ENCODE data around the gene SIT1. TPM values are rescaled to one million over a fixed set of nuclear protein-coding genes. Genes with fewer than 3 reads are reported as not detected.

SIT1 gene
- total RNA-seq, 6 experiments from 2014 or later = 0.18 to 0.58 (median 0.37) TPM; not detected in 1

DNA sequence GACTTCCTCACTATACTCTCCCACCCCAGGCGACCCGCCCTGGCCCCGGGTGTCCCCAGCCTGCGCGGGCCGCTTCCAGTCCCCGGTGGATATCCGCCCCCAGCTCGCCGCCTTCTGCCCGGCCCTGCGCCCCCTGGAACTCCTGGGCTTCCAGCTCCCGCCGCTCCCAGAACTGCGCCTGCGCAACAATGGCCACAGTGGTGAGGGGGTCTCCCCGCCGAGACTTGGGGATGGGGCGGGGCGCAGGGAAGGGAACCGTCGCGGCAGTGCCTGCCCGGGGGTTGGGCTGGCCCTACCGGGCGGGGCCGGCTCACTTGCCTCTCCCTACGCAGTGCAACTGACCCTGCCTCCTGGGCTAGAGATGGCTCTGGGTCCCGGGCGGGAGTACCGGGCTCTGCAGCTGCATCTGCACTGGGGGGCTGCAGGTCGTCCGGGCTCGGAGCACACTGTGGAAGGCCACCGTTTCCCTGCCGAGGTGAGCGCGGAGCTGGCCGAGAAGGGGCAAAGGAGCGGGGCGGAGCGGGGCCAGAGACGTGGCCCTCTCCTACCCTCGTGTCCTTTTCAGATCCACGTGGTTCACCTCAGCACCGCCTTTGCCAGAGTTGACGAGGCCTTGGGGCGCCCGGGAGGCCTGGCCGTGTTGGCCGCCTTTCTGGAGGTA, 25.1 kb upstream of the SIT1 start:
- H3K27ac ChIP-seq = no peak overlapping the region
- peaks cover 0 to 9% of the 10 kb centered on the region in 2 donors for H3K27me3 ChIP-seq
- DNase-seq (peak in 1 of 3 donors; percentile 56), ATAC-seq (peak; percentile 57 to 72 (median 64))
- TF ChIP-seq POLR2A (IDR thresholded peaks at IDR 0.05) (no peak), CTCF (IDR thresholded peaks at IDR 0.05) (no peak)
- no peaks in the 10 kb centered on the region for H3K36me3 ChIP-seq
- intact Hi-C loops (cut with DNase I) = no loop called here
- H3K9me3 ChIP-seq = no peaks in the 10 kb centered on the region
- H3K4me1 ChIP-seq = peaks cover 0 to 6% (median 0%) of the 10 kb centered on the region in 4 donors
- peak overlapping the region; percentile 38 for H3K4me3 ChIP-seq
- 9% methylated on average over 16 of the region's 51 CpGs for WGBS (ENCODE audit: insufficient coverage, low coverage, low lambda C conversion rate, missing lambda C conversion rate)

DNA sequence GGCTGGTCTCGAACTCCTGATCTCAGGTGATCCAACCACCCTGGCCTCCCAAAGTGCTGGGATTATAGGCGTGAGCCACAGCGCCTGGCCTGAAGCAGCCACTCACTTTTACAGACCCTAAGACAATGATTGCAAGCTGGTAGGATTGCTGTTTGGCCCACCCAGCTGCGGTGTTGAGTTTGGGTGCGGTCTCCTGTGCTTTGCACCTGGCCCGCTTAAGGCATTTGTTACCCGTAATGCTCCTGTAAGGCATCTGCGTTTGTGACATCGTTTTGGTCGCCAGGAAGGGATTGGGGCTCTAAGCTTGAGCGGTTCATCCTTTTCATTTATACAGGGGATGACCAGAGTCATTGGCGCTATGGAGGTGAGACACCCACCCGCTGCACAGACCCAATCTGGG, 24.5 kb upstream of the SIT1 start:
- 31% methylated on average over 8 of the region's 13 CpGs for WGBS (ENCODE audit: insufficient coverage, low coverage, low lambda C conversion rate, missing lambda C conversion rate)

DNA sequence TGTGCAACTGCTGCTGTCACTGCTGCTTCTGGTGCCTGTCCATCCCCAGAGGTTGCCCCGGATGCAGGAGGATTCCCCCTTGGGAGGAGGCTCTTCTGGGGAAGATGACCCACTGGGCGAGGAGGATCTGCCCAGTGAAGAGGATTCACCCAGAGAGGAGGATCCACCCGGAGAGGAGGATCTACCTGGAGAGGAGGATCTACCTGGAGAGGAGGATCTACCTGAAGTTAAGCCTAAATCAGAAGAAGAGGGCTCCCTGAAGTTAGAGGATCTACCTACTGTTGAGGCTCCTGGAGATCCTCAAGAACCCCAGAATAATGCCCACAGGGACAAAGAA, 23.3 kb upstream of the SIT1 start:
- DNase-seq (no peak), ATAC-seq (no peak)
- H3K36me3 ChIP-seq = no peaks in the 10 kb centered on the region
- WGBS (ENCODE audit: insufficient coverage, low coverage, low lambda C conversion rate, missing lambda C conversion rate) = no CpG with 5 or more reads among the region's 3 CpGs
- H3K4me3 ChIP-seq = no peak overlapping the region
- no peaks in the 10 kb centered on the region for H3K9me3 ChIP-seq
- intact Hi-C loops (cut with DNase I) = no loop called here
- TF ChIP-seq CTCF (IDR thresholded peaks at IDR 0.05) (no peak), POLR2A (IDR thresholded peaks at IDR 0.05) (no peak)
- peaks cover 0 to 14% (median 4%) of the 10 kb centered on the region in 4 donors for H3K4me1 ChIP-seq
- peaks cover 0 to 9% of the 10 kb centered on the region in 2 donors for H3K27me3 ChIP-seq
- H3K27ac ChIP-seq = no peak overlapping the region

More for the DNA sequence above, 24.5 kb upstream of the SIT1 start:
- intact Hi-C loops (cut with DNase I) = no loop called here
- ATAC-seq (no peak), DNase-seq (peak in 1 of 3 donors; percentile 4)
- Histone ChIP-seq H3K9me3 (no peaks in the 10 kb centered on the region), H3K27me3 (peaks cover 0 to 9% of the 10 kb centered on the region in 2 donors), H3K27ac (no peak overlapping the region), H3K4me1 (peaks cover 0 to 6% (median 0%) of the 10 kb centered on the region in 4 donors), H3K36me3 (no peaks in the 10 kb centered on the region), H3K4me3 (peak overlapping the region in 2 of 3 donors; percentile 38)
- TF ChIP-seq CTCF (IDR thresholded peaks at IDR 0.05) (no peak), POLR2A (IDR thresholded peaks at IDR 0.05) (no peak)

DNA sequence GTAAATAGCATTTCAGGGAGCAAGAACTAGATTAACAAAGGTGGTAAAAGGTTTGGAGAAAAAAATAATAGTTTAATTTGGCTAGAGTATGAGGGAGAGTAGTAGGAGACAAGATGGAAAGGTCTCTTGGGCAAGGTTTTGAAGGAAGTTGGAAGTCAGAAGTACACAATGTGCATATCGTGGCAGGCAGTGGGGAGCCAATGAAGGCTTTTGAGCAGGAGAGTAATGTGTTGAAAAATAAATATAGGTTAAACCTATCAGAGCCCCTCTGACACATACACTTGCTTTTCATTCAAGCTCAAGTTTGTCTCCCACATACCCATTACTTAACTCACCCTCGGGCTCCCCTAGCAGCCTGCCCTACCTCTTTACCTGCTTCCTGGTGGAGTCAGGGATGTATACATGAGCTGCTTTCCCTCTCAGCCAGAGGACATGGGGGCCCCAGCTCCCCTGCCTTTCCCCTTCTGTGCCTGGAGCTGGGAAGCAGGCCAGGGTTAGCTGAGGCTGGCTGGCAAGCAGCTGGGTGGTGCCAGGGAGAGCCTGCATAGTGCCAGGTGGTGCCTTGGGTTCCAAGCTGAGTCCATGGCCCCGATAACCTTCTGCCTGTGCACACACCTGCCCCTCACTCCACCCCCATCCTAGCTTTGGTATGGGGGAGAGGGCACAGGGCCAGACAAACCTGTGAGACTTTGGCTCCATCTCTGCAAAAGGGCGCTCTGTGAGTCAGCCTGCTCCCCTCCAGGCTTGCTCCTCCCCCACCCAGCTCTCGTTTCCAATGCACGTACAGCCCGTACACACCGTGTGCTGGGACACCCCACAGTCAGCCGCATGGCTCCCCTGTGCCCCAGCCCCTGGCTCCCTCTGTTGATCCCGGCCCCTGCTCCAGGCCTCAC, 22.6 kb upstream of the SIT1 start, which contains the start of gene CA9:
Gene CA9, plus strand, starts transcription at position 797 of the 893 bp plus-strand sequence. Its CDS starts 32 bp downstream, at position 829.
- H3K36me3 ChIP-seq = no peaks in the 10 kb centered on the region
- 73% methylated on average over 1 of the region's 10 CpGs for WGBS (ENCODE audit: insufficient coverage, low coverage, low lambda C conversion rate, missing lambda C conversion rate)
- TF ChIP-seq POLR2A (IDR thresholded peaks at IDR 0.05) = no peak
- TF ChIP-seq CTCF (IDR thresholded peaks at IDR 0.05) = no peak
- peaks cover 0 to 9% of the 10 kb centered on the region in 2 donors for H3K27me3 ChIP-seq
- peaks cover 0 to 17% (median 5%) of the 10 kb centered on the region in 4 donors for H3K4me1 ChIP-seq
- H3K27ac ChIP-seq = no peak within 1 kb of the TSS
- ATAC-seq = peak in 3 of 4 donors; percentile 4 to 20 (median 10)
- no peak within 1 kb of the TSS for H3K4me3 ChIP-seq
- DNase-seq = peak in 1 of 3 donors; percentile 22
- intact Hi-C loops (cut with DNase I) = no loop called here
- H3K9me3 ChIP-seq = no peaks in the 10 kb centered on the region

Measured in right lobe of liver (tissue), 6 donors.